Activated CD4-positive, alpha-beta T cell treated with anti-CD3 and anti-CD28 coated beads, Interleukin-2, amount 10 ng/mL, durations not matched to agents 7 days and 5 days (primary cell): Measurements from ENCODE around the gene ATF7IP2. TPM values are rescaled to one million over a fixed set of nuclear protein-coding genes. Genes with fewer than 3 reads are reported as not detected.
"Not testable (repeated sequence)": the region's sequence is repeated elsewhere in the genome, so short reads cannot be mapped to it uniquely, and the experiment has no call there.

Source experiments
- CTCF ChIA-PET: fragments of 350-600 bp; sonication (Branson Sonifier 250); formaldehyde crosslinking; loops from one replicate; lab custom pipeline; 2021; ENCODE audit warnings: antibody characterized with exemption; lab: Charles Lee
- POLR2A ChIA-PET: fragments of 350-600 bp; sonication (Branson Sonifier 250); formaldehyde crosslinking; loops from one replicate; lab custom pipeline; 2021; ENCODE audit warnings: antibody characterized with exemption; lab: Charles Lee
- DNase-seq: peaks from one replicate; pipeline ENCODE4 v3.0.0-alpha.2; 2020
- H3K27ac Mint-ChIP-seq: one replicate; pipeline ENCODE4 v1.8.0; 2021; ENCODE audit warnings: mild to moderate bottlenecking, moderate library complexity, mixed read lengths
- H3K27me3 Mint-ChIP-seq: one replicate; pipeline ENCODE4 v1.8.0; 2021; ENCODE audit warnings: mixed read lengths
- H3K36me3 Mint-ChIP-seq: one replicate; pipeline ENCODE4 v1.8.0; 2021; ENCODE audit warnings: low read depth, mixed read lengths
- H3K4me1 Mint-ChIP-seq: one replicate; pipeline ENCODE4 v1.8.0; 2021; ENCODE audit warnings: mixed read lengths
- H3K4me3 Mint-ChIP-seq: one replicate; pipeline ENCODE4 v1.8.0; 2021; ENCODE audit warnings: mild to moderate bottlenecking, moderate library complexity, mixed read lengths
- H3K9me3 Mint-ChIP-seq: one replicate; pipeline ENCODE4 v1.8.0; 2021; ENCODE audit warnings: mixed read lengths
- total RNA-seq, 2 experiments: library from RNA; stranded (reverse); gene quantifications; one replicate each; pipeline ENCODE4 v1.2.3, GENCODE V29; 2021

ATF7IP2 gene
- total RNA-seq, 2 experiments from 2014 or later: 34.7 to 38.1 TPM

- no peaks in the 10 kb centered on the region for H3K4me1 Mint-ChIP-seq
- ChIA-PET POLR2A (no interaction called here), CTCF (interaction anchor here (0.6 kb wide), 1 partner anchor 96 kb away, joined by 3 read pairs; no protein-coding TSS in a partner anchor)
- no peak overlapping the region for H3K27ac Mint-ChIP-seq
- no peaks in the 10 kb centered on the region for H3K27me3 Mint-ChIP-seq
- DNase-seq: no peak
- H3K36me3 Mint-ChIP-seq: peaks cover 27% of the 10 kb centered on the region
- H3K4me3 Mint-ChIP-seq: no peak overlapping the region
- H3K9me3 Mint-ChIP-seq: no peaks in the 10 kb centered on the region
Observed at GRCh38 chr16:10428433-10429168, 42.7 kb downstream of the ATF7IP2 start.

GRCh38 chr16:10429299-10429969 is 43.6 kb downstream of the ATF7IP2 start:
- CTCF ChIA-PET: not testable (repeated sequence)

GRCh38 chr16:10441726-10442125 is 55.9 kb downstream of the ATF7IP2 start:
- Mint-ChIP-seq H3K9me3 (peaks cover 50% of the 10 kb centered on the region), H3K4me3 (no peak overlapping the region), H3K27me3 (no peaks in the 10 kb centered on the region), H3K36me3 (peaks cover 76% of the 10 kb centered on the region), H3K27ac (no peak overlapping the region), H3K4me1 (no peaks in the 10 kb centered on the region)
- DNase-seq: no peak
- POLR2A ChIA-PET: no interaction called here
- CTCF ChIA-PET: interaction anchor here (0.8 kb wide), 1 partner anchor 34 kb away, joined by 3 read pairs; no protein-coding TSS in a partner anchor

More at GRCh38 chr16:10429299-10429969, 43.6 kb downstream of the ATF7IP2 start:
- H3K27ac Mint-ChIP-seq, POLR2A ChIA-PET, H3K27me3 Mint-ChIP-seq, H3K4me1 Mint-ChIP-seq, H3K9me3 Mint-ChIP-seq, H3K4me3 Mint-ChIP-seq, DNase-seq: not testable (repeated sequence)
- H3K36me3 Mint-ChIP-seq: peaks cover 36% of the 10 kb centered on the region

DNA sequence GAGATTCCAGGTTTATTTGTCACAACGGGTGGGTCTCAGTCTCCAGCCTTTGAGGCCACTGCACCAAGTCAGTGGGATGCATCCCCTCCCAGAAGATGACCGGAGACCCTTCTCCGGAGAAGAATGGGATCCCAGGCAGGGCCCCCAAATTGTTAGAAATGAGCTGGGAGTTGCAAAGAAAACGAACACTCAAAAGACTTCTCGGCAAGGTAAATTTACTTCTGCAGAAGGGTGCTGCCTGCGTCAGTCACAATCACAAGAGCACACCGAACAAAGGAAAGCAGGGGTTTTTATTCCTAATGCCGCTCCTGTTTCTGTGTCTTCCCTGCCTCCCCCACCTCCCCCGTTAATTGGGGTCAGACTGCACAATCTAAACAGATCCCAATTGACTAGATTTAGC is 61.4 kb downstream of the ATF7IP2 start:
- peaks cover 96% of the 10 kb centered on the region for H3K36me3 Mint-ChIP-seq
- DNase-seq: no peak
- POLR2A ChIA-PET: no interaction called here
- peaks cover 57% of the 10 kb centered on the region for H3K9me3 Mint-ChIP-seq
- no peak overlapping the region for H3K4me3 Mint-ChIP-seq
- no peak overlapping the region for H3K27ac Mint-ChIP-seq
- H3K4me1 Mint-ChIP-seq: no peaks in the 10 kb centered on the region
- CTCF ChIA-PET: no interaction called here
- H3K27me3 Mint-ChIP-seq: no peaks in the 10 kb centered on the region

- POLR2A ChIA-PET, H3K27ac Mint-ChIP-seq, DNase-seq, H3K4me3 Mint-ChIP-seq, H3K27me3 Mint-ChIP-seq: not testable (repeated sequence)
- H3K4me1 Mint-ChIP-seq: peaks cover 17% of the 10 kb centered on the region
- H3K9me3 Mint-ChIP-seq: peaks cover 20% of the 10 kb centered on the region
- CTCF ChIA-PET: interaction anchor here (0.6 to 1.3 kb wide), 4 partner anchors 18 to 1255 kb away, joined by 3 read pairs; no protein-coding TSS in a partner anchor
- H3K36me3 Mint-ChIP-seq: peaks cover 77% of the 10 kb centered on the region
Observed at GRCh38 chr16:10452208-10453158, 66.6 kb downstream of the ATF7IP2 start.

DNA sequence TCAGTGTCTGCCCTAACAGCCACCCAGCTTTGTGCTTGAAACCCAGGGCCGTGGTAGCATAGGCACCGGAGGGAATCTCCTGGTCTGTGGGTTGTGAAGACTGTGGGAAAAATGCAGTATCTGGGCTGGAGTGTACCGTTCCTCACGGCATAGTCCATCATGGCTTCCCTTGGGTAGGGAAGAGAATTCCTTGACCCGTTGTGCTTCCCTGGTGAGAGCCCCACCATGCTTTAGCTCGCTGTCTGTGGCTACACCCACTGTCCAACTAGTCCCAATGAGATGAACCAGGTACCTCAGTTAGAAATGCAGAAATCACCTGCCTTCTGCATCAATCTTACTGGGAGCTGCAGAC is 67.3 kb downstream of the ATF7IP2 start:
- H3K9me3 Mint-ChIP-seq: peaks cover 16% of the 10 kb centered on the region
- H3K27me3 Mint-ChIP-seq: no peaks in the 10 kb centered on the region
- peaks cover 75% of the 10 kb centered on the region for H3K36me3 Mint-ChIP-seq
- ChIA-PET CTCF (interaction anchor here (1.3 kb wide), 1 partner anchor 36 kb away, joined by 3 read pairs; no protein-coding TSS in a partner anchor), POLR2A (no interaction called here)
- DNase-seq: no peak
- H3K4me3 Mint-ChIP-seq: no peak overlapping the region
- no peak overlapping the region for H3K27ac Mint-ChIP-seq
- peaks cover 17% of the 10 kb centered on the region for H3K4me1 Mint-ChIP-seq

DNA sequence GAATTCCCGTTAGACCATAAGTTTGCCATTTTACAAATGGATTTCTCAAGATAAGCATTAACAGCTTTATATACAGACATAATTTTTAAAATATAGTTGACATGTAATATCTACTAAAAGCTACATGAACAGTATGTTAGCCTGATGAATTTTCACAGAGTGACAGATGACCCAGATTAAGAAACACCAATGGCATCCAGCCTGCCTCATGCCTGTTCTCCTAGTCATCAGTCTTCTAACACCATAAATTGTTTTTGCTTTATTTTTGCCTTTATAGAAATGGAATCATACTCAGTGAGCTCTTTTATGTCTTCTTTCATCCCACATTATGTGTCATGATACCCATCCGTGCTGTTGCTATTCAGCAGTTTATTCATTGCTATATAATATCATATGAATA is 80.0 kb downstream of the ATF7IP2 start:
- no peak overlapping the region for H3K4me3 Mint-ChIP-seq
- H3K9me3 Mint-ChIP-seq: peaks cover 2% of the 10 kb centered on the region
- ChIA-PET POLR2A (no interaction called here), CTCF (no interaction called here)
- peaks cover 52% of the 10 kb centered on the region for H3K36me3 Mint-ChIP-seq
- no peaks in the 10 kb centered on the region for H3K27me3 Mint-ChIP-seq
- no peak overlapping the region for H3K27ac Mint-ChIP-seq
- DNase-seq: no peak
- H3K4me1 Mint-ChIP-seq: no peaks in the 10 kb centered on the region

- no peaks in the 10 kb centered on the region for H3K4me1 Mint-ChIP-seq
- ChIA-PET POLR2A (no interaction called here), CTCF (no interaction called here)
- no peak overlapping the region for H3K4me3 Mint-ChIP-seq
- DNase-seq: no peak
- H3K27me3 Mint-ChIP-seq: no peaks in the 10 kb centered on the region
- peaks cover 2% of the 10 kb centered on the region for H3K9me3 Mint-ChIP-seq
- no peak overlapping the region for H3K27ac Mint-ChIP-seq
- H3K36me3 Mint-ChIP-seq: peaks cover 50% of the 10 kb centered on the region
Observed at GRCh38 chr16:10466313-10466712, 80.5 kb downstream of the ATF7IP2 start.

DNA sequence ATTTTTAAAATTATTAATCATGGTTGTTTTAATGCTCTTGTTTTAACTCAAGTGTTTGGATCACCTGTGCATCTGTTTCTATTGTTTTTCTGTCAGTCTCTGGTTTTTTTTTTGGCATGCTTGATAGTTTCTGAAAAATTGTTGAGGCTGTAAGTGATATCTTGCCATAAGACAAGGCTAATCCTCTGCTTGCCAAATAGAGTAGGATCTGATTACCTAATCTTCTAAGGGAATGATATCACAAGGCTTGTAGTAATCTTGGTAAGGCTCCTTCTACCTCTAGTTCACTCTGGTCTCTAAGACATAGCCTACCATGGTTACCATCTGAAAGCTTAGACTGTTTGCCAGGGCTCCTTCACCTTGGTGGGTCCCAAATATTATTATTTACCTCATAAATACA is 81.0 kb downstream of the ATF7IP2 start:
- Mint-ChIP-seq H3K27ac (no peak overlapping the region), H3K36me3 (peaks cover 49% of the 10 kb centered on the region), H3K4me3 (no peak overlapping the region), H3K4me1 (no peaks in the 10 kb centered on the region), H3K9me3 (peaks cover 2% of the 10 kb centered on the region), H3K27me3 (no peaks in the 10 kb centered on the region)
- CTCF ChIA-PET: interaction anchor here (0.7 kb wide), 1 partner anchor 164 kb away, joined by 3 read pairs; no protein-coding TSS in a partner anchor
- no peak for DNase-seq
- POLR2A ChIA-PET: interaction anchor here (0.6 kb wide), 1 partner anchor 1314 kb away, joined by 3 read pairs; no protein-coding TSS in a partner anchor

DNA sequence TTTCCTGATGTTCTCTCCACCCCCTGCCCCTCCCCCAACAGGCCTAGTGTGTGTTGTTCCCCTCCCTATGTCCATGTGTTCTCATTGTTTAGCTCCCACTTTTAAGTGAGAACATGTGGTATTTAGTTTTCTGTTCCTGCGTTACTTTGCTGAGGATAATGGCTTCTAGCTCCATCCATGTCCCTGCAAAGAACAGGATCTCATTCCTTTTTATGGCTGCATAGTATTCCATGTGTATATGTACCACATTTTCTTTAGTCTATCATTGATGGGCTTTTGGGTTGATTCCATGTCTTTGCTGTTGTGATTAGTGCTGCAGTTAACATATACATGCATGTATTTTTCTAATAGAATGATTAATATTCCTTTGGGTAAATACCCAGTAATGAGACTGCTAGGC is 90.8 kb downstream of the ATF7IP2 start:
- Mint-ChIP-seq H3K36me3 (peaks cover 51% of the 10 kb centered on the region), H3K9me3 (peaks cover 24% of the 10 kb centered on the region)
- POLR2A ChIA-PET, H3K4me1 Mint-ChIP-seq, H3K4me3 Mint-ChIP-seq, DNase-seq, H3K27ac Mint-ChIP-seq, H3K27me3 Mint-ChIP-seq, CTCF ChIA-PET: not testable (repeated sequence)

DNA sequence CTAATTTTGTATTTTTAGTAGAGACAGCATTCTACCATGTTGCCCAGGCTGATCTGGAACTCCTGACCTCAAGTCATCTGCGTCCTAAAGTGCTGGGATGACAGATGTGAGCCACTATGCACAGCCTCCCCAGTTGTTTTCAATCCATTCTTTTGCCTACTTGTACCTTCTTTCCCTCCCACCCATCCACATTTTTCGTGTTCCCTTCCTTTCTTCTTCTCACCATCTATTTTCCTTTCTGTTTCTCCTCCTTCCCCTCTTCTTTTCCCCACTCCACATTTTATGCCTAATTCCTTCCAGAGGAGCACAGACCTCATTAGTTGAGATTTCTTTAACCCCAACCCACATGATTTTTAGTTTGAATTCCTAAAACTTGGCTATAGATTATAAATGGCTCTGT is 94.3 kb downstream of the ATF7IP2 start:
- ChIA-PET POLR2A (no interaction called here), CTCF (no interaction called here)
- peaks cover 52% of the 10 kb centered on the region for H3K36me3 Mint-ChIP-seq

DNA sequence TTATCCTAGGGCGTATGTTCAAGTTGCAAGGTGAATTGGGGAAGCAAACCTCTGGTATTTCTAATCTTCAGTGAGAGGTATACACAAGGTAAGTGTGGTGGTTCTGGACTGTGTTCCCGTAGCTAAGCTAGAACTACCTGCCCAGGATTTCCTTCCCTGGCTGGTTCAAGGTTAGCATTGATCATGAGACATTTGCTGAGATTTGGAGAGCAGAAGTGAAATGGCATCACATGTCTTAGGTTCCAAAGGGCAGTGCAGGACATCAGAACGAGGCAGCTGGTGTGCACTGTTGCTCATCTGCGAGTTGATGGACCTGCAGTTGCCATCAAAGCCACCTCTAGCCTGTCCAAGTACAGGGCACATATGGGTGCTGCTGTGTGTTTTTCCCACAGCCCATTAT is 99.3 kb downstream of the ATF7IP2 start:
- CTCF ChIA-PET: interaction anchor here (0.6 to 1.2 kb wide), 5 partner anchors 9 to 204 kb away, joined by 3 to 4 read pairs (median 3); no protein-coding TSS in a partner anchor
- Mint-ChIP-seq H3K9me3 (peaks cover 39% of the 10 kb centered on the region), H3K27me3 (no peaks in the 10 kb centered on the region), H3K27ac (no peak overlapping the region), H3K4me1 (no peaks in the 10 kb centered on the region), H3K36me3 (peaks cover 38% of the 10 kb centered on the region), H3K4me3 (no peak overlapping the region)
- POLR2A ChIA-PET: no interaction called here
- DNase-seq: no peak

More for the DNA sequence above, 94.3 kb downstream of the ATF7IP2 start:
- no peaks in the 10 kb centered on the region for H3K27me3 Mint-ChIP-seq
- no peak overlapping the region for H3K4me3 Mint-ChIP-seq
- H3K9me3 Mint-ChIP-seq: peaks cover 35% of the 10 kb centered on the region
- DNase-seq: no peak
- H3K27ac Mint-ChIP-seq: no peak overlapping the region
- no peaks in the 10 kb centered on the region for H3K4me1 Mint-ChIP-seq
